ENCODE data around the gene DEPP1. TPM values are rescaled to one million over a fixed set of nuclear protein-coding genes. Genes with fewer than 3 reads are reported as not detected.

The DEPP1 gene
- total RNA-seq, 1 experiment from 2014 or later: 1.6 TPM

GRCh38 chr10:44981172-44982113 lies 2.8 kb upstream of the DEPP1 start:
- H3K27me3 Mint-ChIP-seq (ENCODE audit: low read depth): peaks cover 8% of the 10 kb centered on the region; the same call in 1 of the 2 replicates
- ATAC-seq (no peak), DNase-seq (ENCODE audit: low spot score) (no peak)
- CTCF ChIA-PET: interaction anchor here (1.2 to 3.7 kb wide), 4 partner anchors 9 to 49 kb away, joined by 3 to 46 read pairs (median 22); partner anchors contain the start of gene RASSF4
- H3K36me3 Mint-ChIP-seq: no peaks in the 10 kb centered on the region
- no peak overlapping the region for H3K27ac Mint-ChIP-seq
- POLR2A ChIA-PET: no interaction called here
- no peaks in the 10 kb centered on the region for H3K9me3 Mint-ChIP-seq
- no peak overlapping the region for H3K4me3 Mint-ChIP-seq
- peaks cover 52% of the 10 kb centered on the region for H3K4me1 Mint-ChIP-seq
- no peak for TF ChIP-seq E2F5 (CRISPR knock-in tag; IDR thresholded peaks at IDR 0.05)
- no peak for TF ChIP-seq PRRX2 (CRISPR knock-in tag; IDR thresholded peaks at IDR 0.05)
- no peak for TF ChIP-seq FOXK1 (CRISPR knock-in tag; IDR thresholded peaks at IDR 0.05)
- TF ChIP-seq OVOL2 (CRISPR knock-in tag; IDR thresholded peaks at IDR 0.05; ENCODE audit: borderline replicate concordance): no peak
- no peak for TF ChIP-seq RELA (CRISPR knock-in tag; IDR thresholded peaks at IDR 0.05; ENCODE audit: borderline replicate concordance)
- no peak for TF ChIP-seq CREB1 (CRISPR knock-in tag; IDR thresholded peaks at IDR 0.05)
- no peak for TF ChIP-seq GABPB1 (CRISPR knock-in tag; IDR thresholded peaks at IDR 0.05)
- no peak for TF ChIP-seq IRF2 (CRISPR knock-in tag; IDR thresholded peaks at IDR 0.05; ENCODE audit: borderline replicate concordance, low read depth)
- no peak for TF ChIP-seq FOXP1 (CRISPR knock-in tag; IDR thresholded peaks at IDR 0.05; ENCODE audit: borderline replicate concordance)
- no peak for TF ChIP-seq ZBTB21 (CRISPR knock-in tag; IDR thresholded peaks at IDR 0.05; ENCODE audit: borderline replicate concordance)
- TF ChIP-seq MXD4 (CRISPR knock-in tag; IDR thresholded peaks at IDR 0.05; ENCODE audit: borderline replicate concordance): no peak
- no peak for TF ChIP-seq ATF3 (CRISPR knock-in tag; conservative IDR thresholded peaks at IDR 0.05)
- TF ChIP-seq SP1 (CRISPR knock-in tag; conservative IDR thresholded peaks at IDR 0.05): no peak
- TF ChIP-seq PREB (CRISPR knock-in tag; IDR thresholded peaks at IDR 0.05; ENCODE audit: borderline replicate concordance): no peak
- no peak for TF ChIP-seq ZNF219 (CRISPR knock-in tag; IDR thresholded peaks at IDR 0.05; ENCODE audit: borderline replicate concordance)
- no peak for TF ChIP-seq AR (CRISPR knock-in tag; IDR thresholded peaks at IDR 0.05)
- TF ChIP-seq ZBTB43 (CRISPR knock-in tag; IDR thresholded peaks at IDR 0.05): no peak
